Fibroblast of the conjunctiva (primary cell): ENCODE results near the gene NEK1.
A peak's percentile ranks its signal among the peaks of the same experiment; 100 is the strongest.
"Not testable (repeated sequence)": the region's sequence is repeated elsewhere in the genome, so short reads cannot be mapped to it uniquely, and the experiment has no call there.

Experiments
- DNase-seq: peaks from one replicate; pipeline ENCODE4 v3.0.0-alpha.2; 2010; ENCODE audit warnings: low read depth

NEK1 gene

GRCh38 chr4:169493164-169493524, 119.2 kb downstream of the NEK1 start:
- DNase-seq = no peak

- DNase-seq = peak; percentile 10
Observed at GRCh38 chr4:169492436-169493163, 119.8 kb downstream of the NEK1 start.

GRCh38 chr4:169491211-169491610, 121.2 kb downstream of the NEK1 start:
- DNase-seq = no peak

- DNase-seq = no peak
Observed at GRCh38 chr4:169489306-169489705, 123.1 kb downstream of the NEK1 start.

GRCh38 chr4:169485791-169486742, 126.3 kb downstream of the NEK1 start:
- DNase-seq = peak; percentile 39

- DNase-seq = no peak
Observed at GRCh38 chr4:169485086-169485485, 127.3 kb downstream of the NEK1 start.

GRCh38 chr4:169484485-169484884, 127.9 kb downstream of the NEK1 start:
- no peak for DNase-seq

- DNase-seq = no peak
Observed at GRCh38 chr4:169464080-169464479, 148.3 kb downstream of the NEK1 start.

GRCh38 chr4:169460081-169460480, 152.3 kb downstream of the NEK1 start:
- no peak for DNase-seq

GRCh38 chr4:169458575-169458974, 153.8 kb downstream of the NEK1 start:
- DNase-seq = no peak

GRCh38 chr4:169452644-169453043, 159.7 kb downstream of the NEK1 start:
- DNase-seq = not testable (repeated sequence)

- not testable (repeated sequence) for DNase-seq
Observed at GRCh38 chr4:169448935-169449334, 163.4 kb downstream of the NEK1 start.

- no peak for DNase-seq
Observed at GRCh38 chr4:169446824-169447223, 165.6 kb downstream of the NEK1 start.

GRCh38 chr4:169443748-169444147, 168.6 kb downstream of the NEK1 start:
- no peak for DNase-seq

GRCh38 chr4:169440446-169440845, 171.9 kb downstream of the NEK1 start:
- DNase-seq = no peak

- DNase-seq = peak; percentile 10
Observed at GRCh38 chr4:169439244-169439643, 173.1 kb downstream of the NEK1 start.

GRCh38 chr4:169438057-169438480, 174.3 kb downstream of the NEK1 start:
- no peak for DNase-seq

- DNase-seq = no peak
Observed at GRCh38 chr4:169437299-169438047, 174.9 kb downstream of the NEK1 start.

GRCh38 chr4:169436734-169437133, 175.6 kb downstream of the NEK1 start:
- no peak for DNase-seq

- no peak for DNase-seq
Observed at GRCh38 chr4:169428376-169428775, 184.0 kb downstream of the NEK1 start.

GRCh38 chr4:169427727-169428126, 184.7 kb downstream of the NEK1 start:
- not testable (repeated sequence) for DNase-seq

- DNase-seq = no peak
Observed at GRCh38 chr4:169420291-169420690, 192.1 kb downstream of the NEK1 start.
